HG02943 (cell line): ENCODE measurements around the gene CA12.

ENCODE experiments used
- ATAC-seq: cut with Tn5 transposase; IDR thresholded peaks from one replicate; pipeline ENCODE4 v1.9.1; 2021; ENCODE audit warnings: mild to moderate bottlenecking, low read depth, moderate library complexity; ENCODE audit not compliant: unreplicated experiment

Gene CA12

GRCh38 chr15:63277893-63278456 is 103.7 kb downstream of the CA12 start:
- no peak for ATAC-seq

- peak; percentile 74 for ATAC-seq
These were observed 104.4 kb downstream of the CA12 start, which contains the start of gene APH1B for GRCh38 chr15:63277038-63277892. Gene APH1B (plus strand): TSS chr15:63277605. CDS start chr15:63277624, 19 bp downstream.

- no peak for ATAC-seq
These were observed 105.2 kb downstream of the CA12 start for GRCh38 chr15:63276342-63277037.

GRCh38 chr15:63274427-63274826 is 107.2 kb downstream of the CA12 start:
- no peak for ATAC-seq
